Osteoblast (primary cell): ENCODE results near the gene SLC4A11. TPM values are rescaled to one million over a fixed set of nuclear protein-coding genes. Genes with fewer than 3 reads are reported as not detected.

ENCODE experiments used
- DNase-seq: peaks from one replicate; pipeline ENCODE4 v3.0.0; 2011; ENCODE audit warnings: low spot score, mixed read lengths; ENCODE audit not compliant: insufficient read length; ENCODE audit errors: missing footprints
- H2AFZ ChIP-seq: 2 replicates; pipeline ENCODE4 v1.6.0; 2011; ENCODE audit warnings: mild to moderate bottlenecking, low read length
- H3K27ac ChIP-seq: 2 replicates; pipeline ENCODE4 v1.5.1; 2011; ENCODE audit warnings: mild to moderate bottlenecking, low read depth, low read length, moderate library complexity
- H3K27me3 ChIP-seq: 2 replicates; pipeline ENCODE4 v1.6.0; 2012; ENCODE audit warnings: mild to moderate bottlenecking, control low read depth, inconsistent platforms, low read length, moderate library complexity; ENCODE audit not compliant: insufficient read depth
- H3K36me3 ChIP-seq: 2 replicates; pipeline ENCODE4 v1.5.1; 2011; ENCODE audit warnings: mild to moderate bottlenecking, low read length, control low read depth, moderate library complexity; ENCODE audit not compliant: insufficient read depth
- H3K4me1 ChIP-seq: 2 replicates; pipeline ENCODE4 v1.5.1; 2011; ENCODE audit warnings: mild to moderate bottlenecking, low read length, control low read depth, moderate library complexity; ENCODE audit not compliant: insufficient read depth
- H3K4me2 ChIP-seq: 2 replicates; pipeline ENCODE4 v1.6.0; 2011; ENCODE audit warnings: mild to moderate bottlenecking, low read length; ENCODE audit not compliant: insufficient read depth
- H3K4me3 ChIP-seq: fragments of 200-600 bp; sonication (generic); 3 replicates; pipeline ENCODE4 v1.5.1; 2012; ENCODE audit warnings: mild to moderate bottlenecking, low read length, inconsistent platforms; ENCODE audit not compliant: insufficient read depth
- H3K79me2 ChIP-seq: 2 replicates; pipeline ENCODE4 v1.6.0; 2012; ENCODE audit warnings: mild to moderate bottlenecking, low read length, control low read depth, inconsistent platforms; ENCODE audit not compliant: insufficient read depth
- H3K9me3 ChIP-seq: 2 replicates; pipeline ENCODE4 v1.5.1; 2011; ENCODE audit warnings: low read depth, low read length, control low read depth
- H4K20me1 ChIP-seq: 2 replicates; pipeline ENCODE4 v1.6.0; 2012; ENCODE audit warnings: mild to moderate bottlenecking, low read length, control low read depth; ENCODE audit not compliant: insufficient read depth
- total RNA-seq: library from RNA; depleted of rRNA; stranded (reverse); fragments of >200 nt; gene quantifications from 2 replicates; pipeline ENCODE4 v1.2.3, GENCODE V29; 2012
- TF ChIP-seq, protein P1 (sequence below): IDR thresholded peaks from 2 replicates; pipeline ENCODE4 v1.5.1; 2011; ENCODE audit warnings: mild to moderate bottlenecking, low read depth, low read length, moderate library complexity; ENCODE audit errors: extremely low read depth

The SLC4A11 gene
- total RNA-seq = under 0.01 TPM in 2 replicates

DNA sequence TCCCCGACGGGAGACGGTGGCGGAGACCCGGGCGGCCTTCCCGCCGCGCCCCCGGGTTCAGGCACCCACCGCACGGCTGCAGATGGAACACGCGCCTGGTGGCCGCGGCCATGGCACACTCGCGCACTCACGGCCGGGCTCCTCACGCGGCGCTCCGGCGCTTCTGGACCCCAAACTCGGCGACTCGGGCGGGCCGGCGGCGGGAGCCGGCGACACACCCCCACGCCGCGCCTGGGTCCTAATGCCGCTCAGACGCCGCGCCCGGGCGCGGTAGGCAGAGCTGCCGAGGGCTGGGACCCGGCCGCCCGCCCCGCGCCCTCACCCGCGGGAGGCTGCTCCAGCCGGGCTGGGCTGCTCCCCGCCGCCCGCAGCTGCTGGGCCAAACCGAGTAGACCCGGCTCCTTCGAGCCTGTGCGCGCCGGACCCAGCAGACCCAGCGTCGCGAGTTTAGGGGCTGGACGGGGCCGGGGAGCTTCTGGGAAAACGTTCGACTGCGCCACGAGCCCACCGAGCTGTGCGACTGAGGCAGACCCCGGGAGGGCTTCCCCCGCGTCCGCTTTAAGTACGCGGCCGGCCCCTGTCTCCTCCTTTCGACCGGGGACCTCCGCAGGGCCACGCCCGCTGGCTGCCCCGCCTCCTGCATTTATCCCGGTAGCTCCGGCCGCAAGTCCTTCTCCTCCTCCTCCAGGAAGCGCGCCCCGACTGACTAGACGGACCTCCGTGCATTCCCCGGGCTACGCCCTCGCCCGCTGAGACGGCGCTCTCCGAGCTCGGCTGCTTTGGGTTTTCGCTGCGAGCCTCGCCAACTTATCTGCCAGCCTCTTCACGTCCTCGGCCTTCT lies at the start of gene SLC4A11:
TSS of gene SLC4A11 (minus strand) at position 165 of the 841 bp plus-strand sequence. CDS start at position 112, 53 bp downstream.
- Histone ChIP-seq H3K4me2 (peak within 1 kb of the TSS; percentile 67), H3K4me3 (peak within 1 kb of the TSS; percentile 69), H3K27ac (no peak within 1 kb of the TSS), H3K79me2 (no peaks in the 10 kb centered on the region), H2AFZ (peak within 1 kb of the TSS; percentile 59), H3K36me3 (no peaks in the 10 kb centered on the region), H3K4me1 (peaks cover 5% of the 10 kb centered on the region), H4K20me1 (no peaks in the 10 kb centered on the region), H3K27me3 (peaks cover 62% of the 10 kb centered on the region), H3K9me3 (no peaks in the 10 kb centered on the region)
- TF ChIP-seq, protein P1, sequence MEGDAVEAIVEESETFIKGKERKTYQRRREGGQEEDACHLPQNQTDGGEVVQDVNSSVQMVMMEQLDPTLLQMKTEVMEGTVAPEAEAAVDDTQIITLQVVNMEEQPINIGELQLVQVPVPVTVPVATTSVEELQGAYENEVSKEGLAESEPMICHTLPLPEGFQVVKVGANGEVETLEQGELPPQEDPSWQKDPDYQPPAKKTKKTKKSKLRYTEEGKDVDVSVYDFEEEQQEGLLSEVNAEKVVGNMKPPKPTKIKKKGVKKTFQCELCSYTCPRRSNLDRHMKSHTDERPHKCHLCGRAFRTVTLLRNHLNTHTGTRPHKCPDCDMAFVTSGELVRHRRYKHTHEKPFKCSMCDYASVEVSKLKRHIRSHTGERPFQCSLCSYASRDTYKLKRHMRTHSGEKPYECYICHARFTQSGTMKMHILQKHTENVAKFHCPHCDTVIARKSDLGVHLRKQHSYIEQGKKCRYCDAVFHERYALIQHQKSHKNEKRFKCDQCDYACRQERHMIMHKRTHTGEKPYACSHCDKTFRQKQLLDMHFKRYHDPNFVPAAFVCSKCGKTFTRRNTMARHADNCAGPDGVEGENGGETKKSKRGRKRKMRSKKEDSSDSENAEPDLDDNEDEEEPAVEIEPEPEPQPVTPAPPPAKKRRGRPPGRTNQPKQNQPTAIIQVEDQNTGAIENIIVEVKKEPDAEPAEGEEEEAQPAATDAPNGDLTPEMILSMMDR = no peak
- peak; percentile 93 for DNase-seq

DNA sequence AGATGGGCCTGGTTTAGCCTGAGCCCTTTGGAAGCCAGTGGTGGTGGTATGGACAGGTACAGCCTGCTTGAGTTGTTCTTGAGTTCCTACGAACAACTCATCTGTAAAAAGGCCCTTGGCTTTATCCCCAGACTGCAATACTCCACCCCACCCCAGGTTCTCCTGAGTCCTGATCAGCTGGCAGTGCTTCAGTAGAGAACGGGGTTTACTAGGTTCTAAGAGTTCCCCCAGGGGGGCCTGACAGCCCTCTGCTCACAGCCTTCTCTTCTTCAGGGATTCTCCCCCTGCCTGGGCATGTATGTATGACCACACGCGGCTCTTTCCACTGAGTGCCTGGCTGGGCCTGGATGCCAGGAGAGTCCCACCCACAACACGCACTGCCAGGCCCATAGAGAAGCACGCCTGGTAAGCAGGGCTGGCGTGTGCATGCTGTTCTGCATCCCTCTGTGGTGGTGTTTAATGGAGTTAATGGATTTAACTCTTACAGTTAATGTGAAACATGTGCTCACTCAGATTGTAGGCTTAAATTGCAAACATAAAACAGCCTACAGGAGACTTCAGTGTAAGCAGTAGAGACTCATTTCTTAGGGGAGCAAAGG lies 44.3 kb upstream of the SLC4A11 start:
- H3K4me1 ChIP-seq = no peaks in the 10 kb centered on the region
- TF ChIP-seq, protein P1 = no peak
- DNase-seq = no peak
- H3K79me2 ChIP-seq = no peaks in the 10 kb centered on the region
- peaks cover 26% of the 10 kb centered on the region for H3K36me3 ChIP-seq
- H3K27ac ChIP-seq = no peak overlapping the region
- no peak overlapping the region for H2AFZ ChIP-seq
- no peaks in the 10 kb centered on the region for H3K9me3 ChIP-seq
- no peak overlapping the region for H3K4me2 ChIP-seq
- H4K20me1 ChIP-seq = no peaks in the 10 kb centered on the region
- H3K27me3 ChIP-seq = no peaks in the 10 kb centered on the region
- no peak overlapping the region for H3K4me3 ChIP-seq

DNA sequence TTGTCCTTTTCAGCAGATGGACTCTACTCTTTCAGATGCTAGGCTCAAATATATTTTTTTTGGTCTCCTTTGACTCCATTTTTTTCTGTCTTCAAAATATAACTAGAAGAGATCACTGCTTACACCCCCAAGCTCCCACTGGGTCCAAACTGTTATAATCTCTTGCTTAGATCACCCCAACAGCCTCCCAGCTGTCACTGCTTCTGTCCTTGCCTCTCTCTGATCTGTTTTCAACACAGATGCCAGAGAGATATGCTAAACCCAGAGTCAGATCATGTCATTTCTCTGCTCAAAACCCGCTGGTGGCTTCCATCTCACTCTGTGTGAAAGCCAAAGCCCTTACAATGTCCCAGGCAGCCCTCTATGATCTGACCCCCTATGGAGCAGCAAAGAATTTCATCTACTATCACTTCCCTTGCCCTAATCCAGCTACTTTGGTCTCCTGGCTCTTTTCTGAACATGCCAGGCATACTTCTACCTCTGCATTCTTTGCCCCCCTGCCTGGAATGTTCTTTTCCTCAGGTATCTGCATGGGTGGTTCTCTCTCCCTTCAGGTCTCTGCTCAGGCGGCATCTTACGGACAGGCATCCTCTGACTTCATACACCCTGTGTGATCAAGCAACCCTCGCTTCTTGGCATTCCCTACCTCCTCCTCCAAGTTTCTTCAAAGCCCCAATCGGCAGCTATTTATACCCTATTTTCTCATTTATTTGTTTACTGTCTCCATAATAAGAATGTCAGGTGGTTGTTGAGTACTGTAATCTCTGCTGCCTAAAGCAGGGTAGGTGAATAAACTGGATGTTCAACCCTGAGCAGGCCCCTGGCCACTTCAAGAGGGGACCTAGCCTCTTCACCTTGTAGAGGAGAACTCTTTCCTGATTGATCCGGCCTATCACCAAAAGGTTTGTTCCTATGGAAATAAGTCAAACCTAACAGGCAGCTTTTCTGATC lies 43.6 kb upstream of the SLC4A11 start:
- no peak for DNase-seq
- Histone ChIP-seq H3K9me3 (no peaks in the 10 kb centered on the region), H2AFZ (no peak overlapping the region), H3K36me3 (peaks cover 30% of the 10 kb centered on the region), H3K4me3 (no peak overlapping the region), H3K4me2 (no peak overlapping the region), H3K4me1 (no peaks in the 10 kb centered on the region), H3K27me3 (no peaks in the 10 kb centered on the region), H4K20me1 (no peaks in the 10 kb centered on the region), H3K27ac (no peak overlapping the region), H3K79me2 (no peaks in the 10 kb centered on the region)
- TF ChIP-seq, protein P1 = no peak
